Caco-2 (cell line): ENCODE results near the gene SMC3. TPM values are rescaled to one million over a fixed set of nuclear protein-coding genes. Genes with fewer than 3 reads are reported as not detected.

Experiments used
- BruUV-seq: library from RNA; stranded (reverse); fragments of 400-500 nt; replicated peaks from 2 replicates; lab custom pipeline; 2021; lab: Mats Ljungman, UMichigan
- CTCF ChIA-PET: fragments of 300-600 bp; sonication (Branson Sonifier 250); formaldehyde crosslinking; loops from one replicate; lab custom pipeline; 2022; ENCODE audit warnings: antibody characterized with exemption; lab: Charles Lee
- POLR2A ChIA-PET: fragments of 300-600 bp; sonication (Branson Sonifier 250); formaldehyde crosslinking; loops from one replicate; lab custom pipeline; 2022; ENCODE audit warnings: antibody characterized with exemption; lab: Charles Lee
- DNase-seq, 2 experiments: peaks; one replicate each; pipeline versions ENCODE4 v3.0.0 to v3.0.0-alpha.2; 2020 to 2022
- H3K27me3 ChIP-seq: replicated peaks from 2 replicates; pipeline ENCODE4 v1.6.0; 2011; ENCODE audit warnings: low read length; ENCODE audit not compliant: control insufficient read depth, insufficient read depth
- H3K36me3 ChIP-seq: 2 replicates; pipeline ENCODE4 v1.5.1; 2011; ENCODE audit warnings: low read length; ENCODE audit not compliant: control insufficient read depth, insufficient read depth
- H3K4me1 ChIP-seq: fragments of 250-450 bp; sonication (Bioruptor Pico); 2 replicates; pipeline ENCODE4 v1.5.1; 2020; ENCODE audit warnings: mild to moderate bottlenecking
- H3K4me3 ChIP-seq: 2 replicates; pipeline ENCODE4 v1.5.1; 2011; ENCODE audit warnings: low read depth, mild to moderate bottlenecking, control low read depth, low read length
- H3K9me3 ChIP-seq: fragments of 250-450 bp; sonication (Bioruptor Pico); 2 replicates; pipeline ENCODE4 v1.5.1; 2020; ENCODE audit warnings: mild to moderate bottlenecking, moderate library complexity
- H3K27ac Mint-ChIP-seq: one replicate; pipeline ENCODE4 v1.8.0; 2022; ENCODE audit warnings: mixed read lengths; ENCODE audit not compliant: unreplicated experiment
- H3K27me3 Mint-ChIP-seq: one replicate; pipeline ENCODE4 v1.8.0; 2022; ENCODE audit warnings: mixed read lengths; ENCODE audit not compliant: insufficient read depth, unreplicated experiment
- H3K36me3 Mint-ChIP-seq: one replicate; pipeline ENCODE4 v1.8.0; 2022; ENCODE audit warnings: mild to moderate bottlenecking, mixed read lengths; ENCODE audit not compliant: insufficient read depth, unreplicated experiment
- H3K4me1 Mint-ChIP-seq: one replicate; pipeline ENCODE4 v1.8.0; 2022; ENCODE audit warnings: low read depth, mixed read lengths; ENCODE audit not compliant: unreplicated experiment
- H3K4me3 Mint-ChIP-seq: one replicate; pipeline ENCODE4 v1.8.0; 2022; ENCODE audit warnings: mild to moderate bottlenecking, moderate library complexity, mixed read lengths; ENCODE audit not compliant: unreplicated experiment
- H3K9me3 Mint-ChIP-seq: one replicate; pipeline ENCODE4 v1.8.0; 2022; ENCODE audit warnings: mixed read lengths; ENCODE audit not compliant: unreplicated experiment
- intact Hi-C: fragments of 100-400 bp; cut with micrococcal nuclease; formaldehyde crosslinking; loops from one replicate; pipeline ENCODE4 v1.10.0; 2022; ENCODE audit not compliant: unreplicated experiment
- total RNA-seq: library from RNA; stranded (reverse); gene quantifications from 2 replicates; pipeline ENCODE4 v1.2.3, GENCODE V29; 2022
- TF ChIP-seq, protein P1 (sequence below), 2 experiments: fragments of 200-600 bp in 1 of 2; IDR thresholded peaks; 1 replicate in 1 of 2; 2 replicates in 1 of 2; pipeline versions ENCODE4 v1.5.1 to v1.8.0; 2011 to 2022; ENCODE audit warnings: antibody characterized with exemption in 1 of 2, control low read depth in 1 of 2, inconsistent platforms in 1 of 2, low read depth in 1 of 2, low read length in 1 of 2, mild to moderate bottlenecking in 1 of 2, moderate library complexity in 1 of 2; ENCODE audit not compliant: insufficient read depth in 1 of 2, severe bottlenecking in 1 of 2, unreplicated experiment in 1 of 2

Gene SMC3
- total RNA-seq, 1 experiment from 2014 or later, result 95.7 TPM

- Mint-ChIP-seq H3K4me1 (peaks cover 43% of the 10 kb centered on the region), H3K4me3 (no peak overlapping the region), H3K9me3 (no peaks in the 10 kb centered on the region), H3K36me3 (no peaks in the 10 kb centered on the region), H3K27ac (peak overlapping the region; percentile 51), H3K27me3 (no peaks in the 10 kb centered on the region)
- no peaks in the 10 kb centered on the region for H3K36me3 ChIP-seq
- intact Hi-C loops, result loop anchor here (1.0 to 10.0 kb wide), 2 partner anchors 11 to 421 kb away; partner anchors contain the start of gene SMC3
- peak; percentile 60 to 74 for DNase-seq
- peaks cover 39% of the 10 kb centered on the region for H3K4me1 ChIP-seq
- POLR2A ChIA-PET, result no interaction called here
- H3K4me3 ChIP-seq, result no peak overlapping the region
- TF ChIP-seq, protein P1, sequence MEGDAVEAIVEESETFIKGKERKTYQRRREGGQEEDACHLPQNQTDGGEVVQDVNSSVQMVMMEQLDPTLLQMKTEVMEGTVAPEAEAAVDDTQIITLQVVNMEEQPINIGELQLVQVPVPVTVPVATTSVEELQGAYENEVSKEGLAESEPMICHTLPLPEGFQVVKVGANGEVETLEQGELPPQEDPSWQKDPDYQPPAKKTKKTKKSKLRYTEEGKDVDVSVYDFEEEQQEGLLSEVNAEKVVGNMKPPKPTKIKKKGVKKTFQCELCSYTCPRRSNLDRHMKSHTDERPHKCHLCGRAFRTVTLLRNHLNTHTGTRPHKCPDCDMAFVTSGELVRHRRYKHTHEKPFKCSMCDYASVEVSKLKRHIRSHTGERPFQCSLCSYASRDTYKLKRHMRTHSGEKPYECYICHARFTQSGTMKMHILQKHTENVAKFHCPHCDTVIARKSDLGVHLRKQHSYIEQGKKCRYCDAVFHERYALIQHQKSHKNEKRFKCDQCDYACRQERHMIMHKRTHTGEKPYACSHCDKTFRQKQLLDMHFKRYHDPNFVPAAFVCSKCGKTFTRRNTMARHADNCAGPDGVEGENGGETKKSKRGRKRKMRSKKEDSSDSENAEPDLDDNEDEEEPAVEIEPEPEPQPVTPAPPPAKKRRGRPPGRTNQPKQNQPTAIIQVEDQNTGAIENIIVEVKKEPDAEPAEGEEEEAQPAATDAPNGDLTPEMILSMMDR (IDR thresholded peaks at IDR 0.05; ENCODE audit: insufficient read depth in 1 of 2, low read depth in 1 of 2, low read length in 1 of 2, severe bottlenecking in 1 of 2, unreplicated experiment in 1 of 2), result no peak
- CTCF ChIA-PET, result no interaction called here
- H3K27me3 ChIP-seq, result no peaks in the 10 kb centered on the region
- H3K9me3 ChIP-seq, result no peaks in the 10 kb centered on the region
- BruUV-seq, result no TSS peak
These were observed 11.2 kb upstream of the SMC3 start for GRCh38 chr10:110556296-110556695.

DNA sequence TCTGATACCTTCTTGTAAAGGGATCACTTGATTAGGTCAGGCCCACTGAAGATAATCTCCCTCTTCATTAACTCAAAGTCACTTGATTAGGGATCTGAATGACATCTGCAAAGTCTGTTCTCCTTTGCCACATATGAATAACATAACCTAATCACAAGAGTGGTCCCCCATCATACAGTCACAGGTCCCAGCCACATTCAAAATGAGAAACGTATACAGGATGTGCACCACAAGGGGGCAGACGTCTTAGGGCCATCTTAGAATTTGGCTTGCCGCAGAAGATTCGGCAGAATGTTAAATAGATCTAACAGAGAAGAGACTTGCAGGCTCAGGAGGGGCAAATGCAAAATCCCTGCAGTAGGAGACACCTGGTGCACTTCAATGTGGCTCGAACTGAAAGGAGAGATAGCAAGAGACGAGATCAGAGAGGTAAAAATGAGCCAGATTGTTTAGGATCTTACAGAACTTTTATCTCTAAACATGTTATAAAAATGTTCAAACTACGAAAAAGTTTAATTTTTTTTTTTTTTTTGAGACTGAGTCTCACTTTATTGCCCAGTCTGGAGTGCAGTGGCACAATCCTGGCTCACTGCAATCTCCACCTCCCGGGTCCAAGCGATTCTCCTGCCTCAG lies 10.4 kb upstream of the SMC3 start:
- Histone ChIP-seq H3K27me3 (no peaks in the 10 kb centered on the region), H3K4me3 (no peak overlapping the region), H3K36me3 (no peaks in the 10 kb centered on the region), H3K9me3 (no peaks in the 10 kb centered on the region), H3K4me1 (peaks cover 39% of the 10 kb centered on the region)
- no peaks in the 10 kb centered on the region for H3K27me3 Mint-ChIP-seq
- no peaks in the 10 kb centered on the region for H3K9me3 Mint-ChIP-seq
- H3K4me1 Mint-ChIP-seq, result peaks cover 43% of the 10 kb centered on the region
- BruUV-seq, result no TSS peak
- no peaks in the 10 kb centered on the region for H3K36me3 Mint-ChIP-seq
- CTCF ChIA-PET, result interaction anchor here (0.7 kb wide), 1 partner anchor 178 kb away, joined by 4 read pairs; no protein-coding TSS in a partner anchor
- POLR2A ChIA-PET, result no interaction called here
- peak in 1 of 2 experiments; percentile 42 for DNase-seq
- intact Hi-C loops, result loop anchor here (1.0 to 10.0 kb wide), 2 partner anchors 10 to 422 kb away; partner anchors contain the start of gene SMC3
- peak overlapping the region; percentile 11 for H3K27ac Mint-ChIP-seq
- TF ChIP-seq, protein P1 (IDR thresholded peaks at IDR 0.05; ENCODE audit: insufficient read depth in 1 of 2, low read depth in 1 of 2, low read length in 1 of 2, severe bottlenecking in 1 of 2, unreplicated experiment in 1 of 2), result peak; percentile 27 to 53
- no peak overlapping the region for H3K4me3 Mint-ChIP-seq

DNA sequence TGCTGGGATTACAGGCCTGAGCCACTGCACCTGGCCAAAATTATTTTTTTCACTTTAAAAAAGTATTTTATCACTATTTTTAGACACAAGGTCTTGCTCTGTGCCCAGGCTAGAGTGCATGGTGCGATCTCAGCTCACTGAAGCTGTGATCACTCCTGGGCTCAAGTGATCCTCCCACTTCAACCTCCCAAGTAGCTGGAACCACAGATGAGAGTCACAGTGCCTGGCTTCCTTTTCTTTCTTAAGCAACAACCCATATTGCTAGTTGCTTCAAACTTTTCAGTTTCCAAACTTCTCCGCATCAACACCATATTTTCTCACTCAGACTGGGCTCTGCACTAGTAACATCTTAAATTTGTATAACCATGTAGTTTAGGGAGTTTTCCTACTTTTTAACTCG lies 9.5 kb upstream of the SMC3 start:
- no peaks in the 10 kb centered on the region for H3K27me3 Mint-ChIP-seq
- no peaks in the 10 kb centered on the region for H3K9me3 Mint-ChIP-seq
- TF ChIP-seq, protein P1 (IDR thresholded peaks at IDR 0.05; ENCODE audit: insufficient read depth in 1 of 2, low read depth in 1 of 2, low read length in 1 of 2, severe bottlenecking in 1 of 2, unreplicated experiment in 1 of 2), result no peak
- BruUV-seq, result no TSS peak
- H3K36me3 Mint-ChIP-seq, result no peaks in the 10 kb centered on the region
- no peaks in the 10 kb centered on the region for H3K9me3 ChIP-seq
- no peak overlapping the region for H3K4me3 Mint-ChIP-seq
- H3K27me3 ChIP-seq, result no peaks in the 10 kb centered on the region
- intact Hi-C loops, result loop anchor here (10.0 kb wide), 1 partner anchor 423 kb away; no protein-coding TSS in a partner anchor
- no peaks in the 10 kb centered on the region for H3K36me3 ChIP-seq
- H3K4me1 ChIP-seq, result peaks cover 39% of the 10 kb centered on the region
- POLR2A ChIA-PET, result no interaction called here
- CTCF ChIA-PET, result interaction anchor here (0.7 kb wide), 1 partner anchor 888 kb away, joined by 4 read pairs; no protein-coding TSS in a partner anchor
- H3K27ac Mint-ChIP-seq, result peak overlapping the region; percentile 70
- H3K4me1 Mint-ChIP-seq, result peaks cover 43% of the 10 kb centered on the region
- no peak for DNase-seq
- no peak overlapping the region for H3K4me3 ChIP-seq
